Heart left ventricle (tissue), 16 donors: Measurements from ENCODE around the gene DOCK1. TPM values are rescaled to one million over a fixed set of nuclear protein-coding genes. Genes with fewer than 3 reads are reported as not detected.

Experiments
- ATAC-seq, 4 donors: fragments of 200-7000 bp; cut with Tn5 transposase; one replicate each; pipeline ENCODE4 v1.9.1; 2020 to 2022; ENCODE audit warnings: moderate library complexity in 4 of 4, mild to moderate bottlenecking in 3 of 4, moderate number of reproducible peaks in 1 of 4
- DNase-seq, 5 donors: peaks; one replicate each; pipeline ENCODE4 v3.0.0-alpha.2; 2020
- H3K27ac ChIP-seq, 12 donors: fragments of 200-600 bp; sonication (generic) in 4 of 12; one replicate each; pipeline versions ENCODE4 v1.5.0 to v1.8.0; 2016 to 2022; ENCODE audit warnings: mild to moderate bottlenecking in 2 of 12
- H3K27me3 ChIP-seq, 9 donors: fragments of 200-600 bp; sonication (generic) in 2 of 9; one replicate each; pipeline versions ENCODE4 v1.5.1 to v1.8.0; 2016 to 2022; ENCODE audit warnings: mild to moderate bottlenecking in 3 of 9
- H3K36me3 ChIP-seq, 9 donors: fragments of 200-600 bp; sonication (generic) in 2 of 9; one replicate each; pipeline versions ENCODE4 v1.5.0 to v1.8.0; 2018 to 2022; ENCODE audit warnings: mild to moderate bottlenecking in 2 of 9
- H3K4me1 ChIP-seq, 12 donors: fragments of 200-600 bp; sonication (generic) in 4 of 12; one replicate each; pipeline versions ENCODE4 v1.5.0 to v1.8.0; 2016 to 2022; ENCODE audit warnings: mild to moderate bottlenecking in 3 of 12
- H3K4me3 ChIP-seq, 12 donors: fragments of 200-600 bp; sonication (generic) in 4 of 12; one replicate each; pipeline versions ENCODE4 v1.5.0 to v1.8.0; 2017 to 2022; ENCODE audit warnings: mild to moderate bottlenecking in 9 of 12, moderate library complexity in 4 of 12
- H3K9me3 ChIP-seq, 12 donors: fragments of 200-600 bp; sonication (generic) in 4 of 12; one replicate each; pipeline versions ENCODE4 v1.5.0 to v1.8.0; 2016 to 2022; ENCODE audit warnings: mild to moderate bottlenecking in 1 of 12
- CTCF ChIP-seq, 12 donors: fragments of 200-600 bp; sonication (generic) in 4 of 12; IDR thresholded peaks; one replicate each; pipeline versions ENCODE4 v1.5.0 to v1.8.0; 2018 to 2022; ENCODE audit warnings: antibody characterized with exemption in 12 of 12, mild to moderate bottlenecking in 5 of 12
- POLR2A ChIP-seq, 2 donors: fragments of 450-650 bp; IDR thresholded peaks; one replicate each; pipeline ENCODE4 v1.6.1; 2017; ENCODE audit warnings: antibody characterized with exemption in 2 of 2, mild to moderate bottlenecking in 2 of 2, moderate library complexity in 2 of 2
- WGBS, 4 donors: extraction: QIAGEN DNeasy Blood & Tissue Kit in 2 of 4; methylation state at CpG; one replicate each; pipeline versions ENCODE4 v1.1.5 to v1.1.7; 2013 to 2018; 5-methylcytosine and 5-hydroxymethylcytosine counted together
- intact Hi-C, 10 donors: fragments of 100-400 bp; cut with DNase I; formaldehyde crosslinking; loops; one replicate each; pipeline versions ENCODE4 v1.11.1 to v1.14.2; 2022
- polyA plus RNA-seq, 2 donors: library from polyadenylated mRNA; stranded (reverse); fragments of 200-250 nt; gene quantifications; one replicate each; pipeline ENCODE4 v1.2.3, GENCODE V29; 2013
- total RNA-seq, 9 donors: library from RNA; depleted of rRNA in 2 of 9; stranded (reverse); fragments of >200 nt in 2 of 9; fragmentation: NEBNext Ultra II Directional in 3 of 9; extraction: Animal tissue kit (Norgen Biotek cat#: 25700) in 3 of 9; gene quantifications; one replicate each; pipeline versions ENCODE4 v1.1.0 to v1.2.4, GENCODE V29; 2016 to 2023
- donor health status: ischemic (EF 13 %, LVEDD 7.1; RV severe dilation, severe dysfunction).
- donor health status: healthy with polysubstance abuse.
- donor health status: DM: no; HTN: yes; CAD: no.
- donor health status: DM: no; HTN: no; CAD: no.
- donor health status: ischemic (EF 25% LVEDD 6.9; RV normal size, moderate dysfunction).
- donor health status: ischemic (EF 25% LVEDD 5.7; RV mildly dilated, moderate dysfunction).
- donor health status: healthy.
- donor health status: DM: yes; HTN: yes; CAD: no.
- donor health status: ischemic (EF 35%, LVEDD 5.7; RV mildly dilated, moderate dysfunction).
- donor health status: nonischemic (EF 11% LVEDD 7.7; RV severe dilation, severe dysfunction).
- donor health status: DM: yes; HTN: yes; CAD: no.
- donor health status: PGD.
- donor health status: ischemic (EF 29% LVEDD 5.4; RV normal size, mild dysfunction).
- donor health status: nonischemic (EF 23%, LVEDD 6.1; RV moderate dilation, normal function).

Gene DOCK1
- total and polyA plus RNA-seq, 11 donors = 5.0 to 31.6 (median 18.6) TPM

- TF ChIP-seq CTCF (IDR thresholded peaks at IDR 0.05) (no peak), POLR2A (IDR thresholded peaks at IDR 0.05) (no peak)
- DNase-seq = no peak
- no peak for ATAC-seq
- Histone ChIP-seq H3K4me3 (no peak overlapping the region), H3K27ac (no peak overlapping the region), H3K4me1 (peaks cover 0 to 16% (median 4%) of the 10 kb centered on the region in 12 donors), H3K36me3 (peaks cover 0 to 96% (median 67%) of the 10 kb centered on the region in 9 donors), H3K27me3 (no peaks in the 10 kb centered on the region), H3K9me3 (no peaks in the 10 kb centered on the region)
- 77 to 80% (median 79%) methylated on average over 7 of the region's 7 CpGs for WGBS, 4 donors
- intact Hi-C loops = no loop called here
These were observed 128.9 kb downstream of the DOCK1 start for GRCh38 chr10:127034034-127034633.

- no peak for TF ChIP-seq POLR2A (IDR thresholded peaks at IDR 0.05)
- no peak for TF ChIP-seq CTCF (IDR thresholded peaks at IDR 0.05)
- Histone ChIP-seq H3K27me3 (no peaks in the 10 kb centered on the region), H3K36me3 (peaks cover 0 to 96% (median 65%) of the 10 kb centered on the region in 9 donors), H3K4me3 (no peak overlapping the region), H3K9me3 (no peaks in the 10 kb centered on the region), H3K4me1 (peaks cover 0 to 16% (median 4%) of the 10 kb centered on the region in 12 donors), H3K27ac (no peak overlapping the region)
- WGBS, 4 donors = 93 to 100% (median 98%) methylated on average over 5 of the region's 5 CpGs
- ATAC-seq (no peak), DNase-seq (no peak)
- intact Hi-C loops = no loop called here
These were observed 129.6 kb downstream of the DOCK1 start for GRCh38 chr10:127034790-127035189.

GRCh38 chr10:127035827-127036226, 130.6 kb downstream of the DOCK1 start:
- intact Hi-C loops = no loop called here
- no peak overlapping the region for H3K27ac ChIP-seq
- H3K27me3 ChIP-seq = no peaks in the 10 kb centered on the region
- H3K4me1 ChIP-seq = peaks cover 0 to 16% (median 4%) of the 10 kb centered on the region in 12 donors
- 96 to 98% (median 97%) methylated on average over 4 of the region's 4 CpGs for WGBS, 4 donors
- TF ChIP-seq CTCF (IDR thresholded peaks at IDR 0.05) = no peak
- no peak for TF ChIP-seq POLR2A (IDR thresholded peaks at IDR 0.05)
- no peak overlapping the region for H3K4me3 ChIP-seq
- H3K36me3 ChIP-seq = peaks cover 0 to 96% (median 72%) of the 10 kb centered on the region in 9 donors
- no peaks in the 10 kb centered on the region for H3K9me3 ChIP-seq
- ATAC-seq = no peak
- DNase-seq = no peak

- TF ChIP-seq CTCF (IDR thresholded peaks at IDR 0.05) = no peak
- TF ChIP-seq POLR2A (IDR thresholded peaks at IDR 0.05) = no peak
- intact Hi-C loops = no loop called here
- peaks cover 0 to 96% (median 65%) of the 10 kb centered on the region in 9 donors for H3K36me3 ChIP-seq
- H3K9me3 ChIP-seq = no peaks in the 10 kb centered on the region
- 96 to 98% (median 97%) methylated on average over 4 of the region's 4 CpGs for WGBS, 4 donors
- H3K4me3 ChIP-seq = no peak overlapping the region
- ATAC-seq (no peak), DNase-seq (no peak)
- peaks cover 0 to 16% (median 4%) of the 10 kb centered on the region in 12 donors for H3K4me1 ChIP-seq
- no peaks in the 10 kb centered on the region for H3K27me3 ChIP-seq
- H3K27ac ChIP-seq = no peak overlapping the region
These were observed 131.8 kb downstream of the DOCK1 start for GRCh38 chr10:127036987-127037386.
